ENCODE data around the gene ZNF580. TPM values are rescaled to one million over a fixed set of nuclear protein-coding genes. Genes with fewer than 3 reads are reported as not detected.

The ZNF580 gene
- total and polyA plus RNA-seq, 9 donors = 14.5 to 70.6 (median 59.4) TPM

- TF ChIP-seq EP300 (IDR thresholded peaks at IDR 0.05) (no peak), POLR2A (IDR thresholded peaks at IDR 0.05) (no peak), CTCF (IDR thresholded peaks at IDR 0.05) (no peak)
- Histone ChIP-seq H3K9me3 (no peaks in the 10 kb centered on the region), H3K36me3 (no peaks in the 10 kb centered on the region), H3K27ac (peak overlapping the region; percentile 38 to 57), H3K27me3 (no peaks in the 10 kb centered on the region), H3K4me3 (no peak overlapping the region), H3K4me1 (ENCODE audit: insufficient read depth) (peaks cover 27% of the 10 kb centered on the region)
- DNase-seq = peak in 1 of 5 donors; percentile 25
- 55 to 74% (median 67%) methylated on average over 20 of the region's 20 CpGs for whole genome bisulfite sequencing, 3 donors
- intact Hi-C loops (cut with DNase I) = no loop called here
Measured at GRCh38 chr19:55680339-55681130, 39.7 kb downstream of the ZNF580 start.

DNA sequence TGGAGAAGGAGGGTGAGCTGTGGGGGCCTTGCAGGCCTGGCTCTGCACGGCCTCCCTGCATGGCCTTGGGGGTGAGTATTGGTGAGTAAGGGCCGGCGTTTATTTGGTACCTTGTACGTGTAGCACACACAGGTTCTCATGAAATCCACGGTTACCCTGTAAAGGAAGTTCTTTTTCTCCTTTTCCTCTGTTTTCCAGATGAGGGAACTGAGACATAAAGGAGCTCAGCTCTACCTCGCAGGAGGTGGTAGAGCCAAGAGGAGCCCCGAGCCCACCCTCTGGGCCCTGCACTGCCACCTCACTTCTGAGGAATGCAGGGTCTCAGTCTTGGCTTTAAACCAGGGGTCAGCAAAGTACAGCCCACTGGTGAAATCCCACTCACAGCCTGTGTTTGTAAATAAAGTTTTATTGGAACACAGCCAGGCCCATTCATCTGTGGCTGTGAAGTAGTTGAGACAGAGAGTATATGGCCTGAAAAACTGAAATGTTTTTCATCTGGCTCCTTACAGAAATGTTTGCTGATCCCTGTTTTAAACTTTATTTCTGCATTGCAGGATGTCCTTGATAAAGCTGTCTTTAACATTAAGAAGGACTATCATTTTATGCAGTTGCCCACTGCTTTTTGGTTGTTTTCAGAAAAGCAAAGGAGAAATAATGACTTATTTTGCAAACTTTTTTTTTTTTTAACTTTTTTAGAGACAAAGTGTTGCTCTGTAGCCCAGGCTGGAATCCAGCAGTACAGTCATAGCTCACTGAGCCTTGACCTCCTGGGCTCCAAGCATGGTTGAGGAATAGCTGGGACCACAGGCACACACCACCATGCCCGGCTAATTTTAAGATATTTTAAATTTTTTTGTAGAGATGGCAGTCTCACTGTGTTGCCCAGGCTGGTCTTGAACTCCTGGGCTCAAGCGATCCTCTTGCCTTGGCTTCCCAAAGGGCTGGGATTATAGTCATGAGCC, 40.6 kb downstream of the ZNF580 start:
- H3K4me3 ChIP-seq = no peak overlapping the region
- peak; percentile 55 to 76 (median 69) for DNase-seq
- TF ChIP-seq CTCF (IDR thresholded peaks at IDR 0.05) (no peak), EP300 (IDR thresholded peaks at IDR 0.05) (no peak), POLR2A (IDR thresholded peaks at IDR 0.05) (no peak)
- no peaks in the 10 kb centered on the region for H3K27me3 ChIP-seq
- 10 to 47% (median 16%) methylated on average over 9 of the region's 9 CpGs for WGBS, 3 donors
- H3K27ac ChIP-seq = peak overlapping the region in 1 of 2 donors; percentile 57
- peaks cover 24% of the 10 kb centered on the region for H3K4me1 ChIP-seq (ENCODE audit: insufficient read depth)
- intact Hi-C loops (cut with DNase I) = no loop called here
- no peaks in the 10 kb centered on the region for H3K9me3 ChIP-seq
- H3K36me3 ChIP-seq = no peaks in the 10 kb centered on the region

DNA sequence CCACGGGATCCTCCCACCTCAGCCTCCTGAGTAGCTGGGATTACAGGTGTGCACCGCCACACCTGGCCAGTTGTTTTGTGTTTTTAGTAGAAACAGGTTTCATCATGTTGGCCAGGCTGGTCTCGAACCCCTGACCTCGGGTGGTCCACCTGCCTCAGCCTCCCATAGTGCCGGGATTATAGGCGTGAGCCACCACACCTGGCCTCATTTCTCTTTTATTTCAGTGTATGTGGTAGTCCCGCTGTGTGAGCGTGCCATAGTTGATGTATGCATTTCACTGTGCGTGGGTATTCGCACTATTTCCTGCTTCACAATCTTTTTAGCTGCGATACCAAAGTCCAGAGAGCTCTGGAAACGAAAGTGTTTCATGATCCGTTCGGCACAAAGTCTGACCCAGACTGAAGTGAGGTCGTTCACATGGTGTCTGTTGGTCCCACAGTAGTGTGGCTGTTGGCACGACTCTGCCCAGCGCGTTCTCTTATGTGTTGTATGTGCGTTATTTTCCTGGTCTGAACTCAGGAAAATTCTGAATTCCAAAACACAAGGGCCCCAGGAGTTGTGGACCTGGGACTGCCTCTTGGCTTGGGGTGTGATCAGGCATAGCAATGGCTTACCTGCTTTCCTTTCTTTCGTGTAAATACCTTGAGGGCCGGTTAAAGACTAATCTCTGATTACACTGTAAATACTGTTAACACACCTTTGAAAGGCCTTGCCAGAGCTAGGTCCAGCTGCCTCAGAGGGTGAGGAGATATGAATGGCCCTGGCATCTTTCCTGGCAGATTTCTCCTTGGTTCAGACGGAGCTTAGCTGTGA, 42.9 kb downstream of the ZNF580 start:
- intact Hi-C loops (cut with DNase I) = no loop called here
- Histone ChIP-seq H3K36me3 (no peaks in the 10 kb centered on the region), H3K4me3 (no peak overlapping the region), H3K27me3 (no peaks in the 10 kb centered on the region), H3K4me1 (ENCODE audit: insufficient read depth) (peaks cover 18% of the 10 kb centered on the region), H3K27ac (no peak overlapping the region), H3K9me3 (no peaks in the 10 kb centered on the region)
- no peak for TF ChIP-seq POLR2A (IDR thresholded peaks at IDR 0.05)
- TF ChIP-seq EP300 (IDR thresholded peaks at IDR 0.05) = no peak
- TF ChIP-seq CTCF (IDR thresholded peaks at IDR 0.05) = no peak
- no peak for DNase-seq
- WGBS, 3 donors = 83 to 88% (median 87%) methylated on average over 22 of the region's 22 CpGs

All from ovary (tissue), 9 donors.